ENCODE measurements around the gene BAIAP2. TPM values are rescaled to one million over a fixed set of nuclear protein-coding genes. Genes with fewer than 3 reads are reported as not detected.

The BAIAP2 gene
- polyA plus RNA-seq, 3 donors: 8.6 to 17.0 (median 11.2) TPM

DNA sequence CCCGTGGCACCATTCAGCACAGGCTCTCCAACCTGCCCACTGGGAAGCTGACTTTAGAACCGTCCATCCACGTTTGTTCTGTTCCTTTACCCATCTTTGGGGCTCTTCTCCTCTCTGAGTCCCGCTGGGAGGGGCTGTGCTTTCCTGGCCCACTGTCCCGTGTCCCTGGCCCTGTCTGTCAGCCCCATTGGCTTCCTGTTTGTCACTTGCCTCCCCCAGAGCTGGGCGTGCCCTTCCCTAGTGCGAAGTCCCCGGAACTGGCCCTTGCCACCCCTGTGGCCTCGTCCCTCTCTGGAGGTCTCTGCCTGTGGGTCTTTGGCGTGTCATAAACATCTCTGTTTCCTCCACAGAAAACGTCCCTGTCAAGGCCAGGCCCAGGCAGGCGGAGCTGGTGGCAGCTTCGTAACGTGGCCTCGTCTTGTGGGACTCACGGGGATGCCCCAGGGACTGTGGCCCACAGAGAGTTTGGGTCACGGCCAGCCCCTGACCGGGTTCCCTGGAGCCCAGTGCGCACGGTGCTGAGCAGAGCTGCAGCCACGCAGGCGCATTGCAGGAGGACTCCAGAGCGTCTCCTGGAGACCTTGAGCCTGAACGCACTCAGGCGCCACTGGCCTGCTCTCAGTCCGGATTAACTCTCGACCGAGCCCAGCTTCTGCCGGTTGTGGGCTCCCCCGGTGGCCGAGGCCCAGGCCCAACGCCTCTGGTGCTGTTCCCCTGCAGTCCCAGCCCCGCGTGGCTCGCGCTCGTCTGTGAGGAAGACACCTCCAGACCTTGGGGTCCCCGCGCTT, 36.0 kb upstream of the BAIAP2 start:
- H3K4me1 ChIP-seq (ENCODE audit: control insufficient read depth in 1 of 2, insufficient read depth in 2 of 2, low read length in 2 of 2): peaks cover 5 to 9% of the 10 kb centered on the region in 2 donors
- H4K20me1 ChIP-seq (ENCODE audit: insufficient read depth, low read length): peaks cover 9% of the 10 kb centered on the region
- no peak overlapping the region for H3K4me2 ChIP-seq (replicated peaks; ENCODE audit: extremely low read depth, low read length, poor library complexity, severe bottlenecking)
- H3K4me3 ChIP-seq (replicated peaks in 1 of 3; ENCODE audit: low read depth in 2 of 3, low read length in 3 of 3): no peak overlapping the region
- H2AFZ ChIP-seq (ENCODE audit: insufficient read depth, low read depth, low read length, poor library complexity, severe bottlenecking): no peak overlapping the region
- H3K9me3 ChIP-seq (replicated peaks in 1 of 2; ENCODE audit: control insufficient read depth in 1 of 2, insufficient read depth in 1 of 2, low read length in 2 of 2): no peaks in the 10 kb centered on the region
- H3K36me3 Mint-ChIP-seq: peaks cover 51 to 62% of the 10 kb centered on the region in 2 donors
- H3K9ac ChIP-seq (ENCODE audit: insufficient read depth, low read length, poor library complexity, severe bottlenecking): no peak overlapping the region
- no peaks in the 10 kb centered on the region for H3K79me2 ChIP-seq (ENCODE audit: insufficient read depth, low read length)
- H3K27me3 ChIP-seq (ENCODE audit: control insufficient read depth in 2 of 2, insufficient read depth in 2 of 2, low read length in 2 of 2): peaks cover 7 to 27% of the 10 kb centered on the region in 2 donors
- peaks cover 56 to 57% of the 10 kb centered on the region in 2 donors for H3K36me3 ChIP-seq (replicated peaks in 1 of 2; ENCODE audit: control insufficient read depth in 1 of 2, insufficient read depth in 2 of 2, low read length in 2 of 2)
- TF ChIP-seq, protein P1, sequence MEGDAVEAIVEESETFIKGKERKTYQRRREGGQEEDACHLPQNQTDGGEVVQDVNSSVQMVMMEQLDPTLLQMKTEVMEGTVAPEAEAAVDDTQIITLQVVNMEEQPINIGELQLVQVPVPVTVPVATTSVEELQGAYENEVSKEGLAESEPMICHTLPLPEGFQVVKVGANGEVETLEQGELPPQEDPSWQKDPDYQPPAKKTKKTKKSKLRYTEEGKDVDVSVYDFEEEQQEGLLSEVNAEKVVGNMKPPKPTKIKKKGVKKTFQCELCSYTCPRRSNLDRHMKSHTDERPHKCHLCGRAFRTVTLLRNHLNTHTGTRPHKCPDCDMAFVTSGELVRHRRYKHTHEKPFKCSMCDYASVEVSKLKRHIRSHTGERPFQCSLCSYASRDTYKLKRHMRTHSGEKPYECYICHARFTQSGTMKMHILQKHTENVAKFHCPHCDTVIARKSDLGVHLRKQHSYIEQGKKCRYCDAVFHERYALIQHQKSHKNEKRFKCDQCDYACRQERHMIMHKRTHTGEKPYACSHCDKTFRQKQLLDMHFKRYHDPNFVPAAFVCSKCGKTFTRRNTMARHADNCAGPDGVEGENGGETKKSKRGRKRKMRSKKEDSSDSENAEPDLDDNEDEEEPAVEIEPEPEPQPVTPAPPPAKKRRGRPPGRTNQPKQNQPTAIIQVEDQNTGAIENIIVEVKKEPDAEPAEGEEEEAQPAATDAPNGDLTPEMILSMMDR (IDR thresholded peaks at IDR 0.05): no peak
- H3K27me3 Mint-ChIP-seq (ENCODE audit: low read depth in 3 of 3): peaks cover 22 to 30% (median 26%) of the 10 kb centered on the region in 3 donors
- peak overlapping the region in 2 of 7 donors; percentile 20 to 54 for H3K27ac Mint-ChIP-seq
- no peak overlapping the region for H3K4me3 Mint-ChIP-seq
- H3K9me3 Mint-ChIP-seq: peaks cover 0 to 11% (median 0%) of the 10 kb centered on the region in 7 donors
- DNase-seq: no peak
- H3K4me1 Mint-ChIP-seq: peaks cover 18% of the 10 kb centered on the region
- 91% methylated on average over 39 of the region's 39 CpGs for WGBS (ENCODE audit: insufficient coverage)
- no peak overlapping the region for H3K27ac ChIP-seq (ENCODE audit: low read depth in 1 of 2, low read length in 2 of 2)
- intact Hi-C loops (cut with micrococcal nuclease): no loop called here

DNA sequence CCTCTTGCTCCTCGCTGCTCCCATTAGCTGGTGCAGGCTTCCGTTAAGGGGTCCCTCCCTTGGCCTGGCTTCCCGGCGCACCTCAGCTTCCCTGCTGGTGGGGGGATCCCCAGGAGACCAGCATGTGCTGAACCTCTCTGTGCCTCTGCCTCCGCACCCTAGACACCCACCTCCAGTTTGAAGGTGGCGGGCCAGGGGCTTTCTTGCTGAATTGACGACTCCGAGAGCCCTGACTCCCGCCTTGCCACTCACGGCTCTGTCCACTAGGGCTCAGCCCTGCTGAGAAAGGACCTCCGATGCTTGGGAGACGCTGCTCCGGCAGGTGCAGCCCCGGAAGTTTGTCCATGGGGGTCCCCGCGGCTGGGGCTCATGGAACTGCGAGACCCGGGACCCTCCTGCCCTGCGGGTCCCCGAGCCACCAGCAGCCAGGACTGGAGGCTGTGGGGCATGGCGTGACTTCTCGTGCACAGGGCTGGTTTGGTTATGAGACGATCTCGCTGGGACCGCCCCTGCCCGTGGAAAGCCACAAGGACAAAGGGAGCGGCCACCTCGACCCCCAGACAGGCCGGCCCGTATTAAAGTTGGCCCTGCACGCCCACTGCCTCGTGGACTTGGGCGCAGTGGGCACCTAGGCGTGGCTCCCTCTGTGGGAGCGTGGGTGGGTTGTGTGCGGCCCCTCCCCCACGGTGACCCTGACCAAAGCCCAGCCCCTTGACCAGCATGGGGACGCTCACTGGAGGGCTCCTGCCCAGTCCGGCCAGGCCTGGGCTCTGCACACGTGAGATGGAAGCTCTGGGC, 35.2 kb upstream of the BAIAP2 start:
- H3K36me3 ChIP-seq (replicated peaks in 1 of 2; ENCODE audit: control insufficient read depth in 1 of 2, insufficient read depth in 2 of 2, low read length in 2 of 2): peaks cover 54 to 57% of the 10 kb centered on the region in 2 donors
- Mint-ChIP-seq H3K4me3 (no peak overlapping the region), H3K9me3 (peaks cover 0 to 12% (median 3%) of the 10 kb centered on the region in 7 donors), H3K36me3 (peaks cover 49 to 58% of the 10 kb centered on the region in 2 donors), H3K27me3 (ENCODE audit: low read depth in 3 of 3) (peaks cover 27 to 36% (median 31%) of the 10 kb centered on the region in 3 donors), H3K4me1 (peaks cover 21% of the 10 kb centered on the region), H3K27ac (peak overlapping the region in 1 of 7 donors; percentile 13)
- TF ChIP-seq, protein P1 (IDR thresholded peaks at IDR 0.05): no peak
- peaks cover 12 to 32% of the 10 kb centered on the region in 2 donors for H3K27me3 ChIP-seq (ENCODE audit: control insufficient read depth in 2 of 2, insufficient read depth in 2 of 2, low read length in 2 of 2)
- H3K4me2 ChIP-seq (replicated peaks; ENCODE audit: extremely low read depth, low read length, poor library complexity, severe bottlenecking): no peak overlapping the region
- H3K4me3 ChIP-seq (replicated peaks in 1 of 3; ENCODE audit: low read depth in 2 of 3, low read length in 3 of 3): no peak overlapping the region
- H3K9ac ChIP-seq (ENCODE audit: insufficient read depth, low read length, poor library complexity, severe bottlenecking): no peak overlapping the region
- 96% methylated on average over 38 of the region's 40 CpGs for WGBS (ENCODE audit: insufficient coverage)
- intact Hi-C loops (cut with micrococcal nuclease): no loop called here
- H3K4me1 ChIP-seq (ENCODE audit: control insufficient read depth in 1 of 2, insufficient read depth in 2 of 2, low read length in 2 of 2): peaks cover 12 to 14% of the 10 kb centered on the region in 2 donors
- H3K9me3 ChIP-seq (replicated peaks in 1 of 2; ENCODE audit: control insufficient read depth in 1 of 2, insufficient read depth in 1 of 2, low read length in 2 of 2): peaks cover 0 to 5% of the 10 kb centered on the region in 2 donors
- no peaks in the 10 kb centered on the region for H3K79me2 ChIP-seq (ENCODE audit: insufficient read depth, low read length)
- DNase-seq: no peak
- peaks cover 9% of the 10 kb centered on the region for H4K20me1 ChIP-seq (ENCODE audit: insufficient read depth, low read length)
- no peak overlapping the region for H2AFZ ChIP-seq (ENCODE audit: insufficient read depth, low read depth, low read length, poor library complexity, severe bottlenecking)
- no peak overlapping the region for H3K27ac ChIP-seq (ENCODE audit: low read depth in 1 of 2, low read length in 2 of 2)
